ENCODE data around the gene PTGDS.

Gene PTGDS

DNA sequence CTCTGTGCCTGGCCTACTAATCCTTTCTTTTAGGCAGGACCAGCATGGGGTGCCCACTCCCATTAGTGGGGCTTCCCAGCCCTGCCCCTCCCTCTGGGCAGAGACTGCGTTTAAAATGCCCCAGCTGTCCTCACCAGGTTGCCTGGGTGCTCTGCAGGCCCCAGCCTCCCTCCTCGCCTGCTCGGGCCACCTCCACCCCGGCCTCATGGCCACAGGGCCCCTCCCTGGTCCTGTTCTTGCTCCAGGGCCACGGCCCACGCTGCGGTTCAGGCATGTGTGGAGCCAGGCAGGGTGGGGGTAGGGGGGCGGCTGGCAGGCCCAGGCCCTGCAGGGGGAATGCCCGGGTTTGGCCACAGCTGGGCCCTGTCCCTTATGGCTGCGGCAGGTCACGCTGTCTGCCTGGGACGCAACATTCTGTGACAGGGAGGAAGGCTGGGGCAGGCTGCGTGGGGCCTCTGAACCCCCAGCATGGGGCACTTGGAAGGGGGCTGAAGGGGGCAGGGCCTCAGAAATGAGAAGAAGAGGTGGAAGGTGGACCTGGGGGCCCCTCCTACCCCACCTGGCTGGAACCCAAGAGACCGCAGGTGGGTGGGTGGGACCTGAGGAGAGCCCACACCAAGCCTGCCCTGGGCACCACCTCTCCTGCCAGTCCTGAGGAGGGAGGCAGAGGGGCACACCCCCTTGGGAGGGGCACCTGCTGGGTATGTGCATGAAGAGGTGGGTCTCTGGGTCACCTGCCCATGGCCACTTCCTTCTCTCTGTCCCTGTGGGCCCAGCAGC, 25.6 kb upstream of the PTGDS start, which contains the start of gene LCN12:
TSS of gene LCN12 (plus strand) at position 733 of the 780 bp plus-strand sequence. CDS start 55 bp downstream, outside the sequence.
- H3K4me1 Mint-ChIP-seq (ENCODE audit: low read depth): peaks cover 3% of the 10 kb centered on the region
- H3K27ac Mint-ChIP-seq: no peak within 1 kb of the TSS
- H3K27me3 Mint-ChIP-seq: no peaks in the 10 kb centered on the region
- H3K36me3 Mint-ChIP-seq (ENCODE audit: low read depth): no peaks in the 10 kb centered on the region
- H3K9me3 Mint-ChIP-seq: peaks cover 7% of the 10 kb centered on the region
- H3K4me3 Mint-ChIP-seq: no peak within 1 kb of the TSS

DNA sequence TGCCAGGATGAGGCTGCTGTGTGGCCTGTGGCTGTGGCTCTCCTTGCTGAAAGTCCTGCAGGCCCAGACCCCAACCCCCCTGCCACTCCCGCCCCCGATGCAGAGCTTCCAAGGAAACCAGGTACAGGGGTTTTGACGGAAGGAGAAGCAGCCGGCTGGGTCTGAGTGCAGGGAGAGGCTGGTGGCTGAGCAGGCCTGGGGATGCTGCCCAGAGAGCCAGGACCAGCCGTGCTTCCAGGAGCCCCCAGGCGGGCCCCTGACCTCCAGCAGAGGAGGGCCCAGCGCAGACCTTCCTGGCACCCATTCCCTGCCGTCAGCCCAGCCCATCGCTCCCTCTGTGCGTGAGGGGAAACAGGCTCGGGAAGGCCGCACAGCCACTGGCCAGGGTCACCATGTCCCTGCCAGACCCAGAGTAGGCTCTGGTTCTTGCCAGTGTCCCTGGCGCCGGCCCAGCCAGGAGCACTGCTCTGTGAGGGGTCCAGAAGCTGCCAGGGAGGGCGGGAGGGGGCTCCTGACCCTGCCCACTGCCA, 24.9 kb upstream of the PTGDS start:
- H3K27me3 Mint-ChIP-seq: no peaks in the 10 kb centered on the region
- no peak overlapping the region for H3K27ac Mint-ChIP-seq
- no peak overlapping the region for H3K4me3 Mint-ChIP-seq
- peaks cover 8% of the 10 kb centered on the region for H3K9me3 Mint-ChIP-seq
- H3K4me1 Mint-ChIP-seq (ENCODE audit: low read depth): peaks cover 3% of the 10 kb centered on the region
- H3K36me3 Mint-ChIP-seq (ENCODE audit: low read depth): no peaks in the 10 kb centered on the region

DNA sequence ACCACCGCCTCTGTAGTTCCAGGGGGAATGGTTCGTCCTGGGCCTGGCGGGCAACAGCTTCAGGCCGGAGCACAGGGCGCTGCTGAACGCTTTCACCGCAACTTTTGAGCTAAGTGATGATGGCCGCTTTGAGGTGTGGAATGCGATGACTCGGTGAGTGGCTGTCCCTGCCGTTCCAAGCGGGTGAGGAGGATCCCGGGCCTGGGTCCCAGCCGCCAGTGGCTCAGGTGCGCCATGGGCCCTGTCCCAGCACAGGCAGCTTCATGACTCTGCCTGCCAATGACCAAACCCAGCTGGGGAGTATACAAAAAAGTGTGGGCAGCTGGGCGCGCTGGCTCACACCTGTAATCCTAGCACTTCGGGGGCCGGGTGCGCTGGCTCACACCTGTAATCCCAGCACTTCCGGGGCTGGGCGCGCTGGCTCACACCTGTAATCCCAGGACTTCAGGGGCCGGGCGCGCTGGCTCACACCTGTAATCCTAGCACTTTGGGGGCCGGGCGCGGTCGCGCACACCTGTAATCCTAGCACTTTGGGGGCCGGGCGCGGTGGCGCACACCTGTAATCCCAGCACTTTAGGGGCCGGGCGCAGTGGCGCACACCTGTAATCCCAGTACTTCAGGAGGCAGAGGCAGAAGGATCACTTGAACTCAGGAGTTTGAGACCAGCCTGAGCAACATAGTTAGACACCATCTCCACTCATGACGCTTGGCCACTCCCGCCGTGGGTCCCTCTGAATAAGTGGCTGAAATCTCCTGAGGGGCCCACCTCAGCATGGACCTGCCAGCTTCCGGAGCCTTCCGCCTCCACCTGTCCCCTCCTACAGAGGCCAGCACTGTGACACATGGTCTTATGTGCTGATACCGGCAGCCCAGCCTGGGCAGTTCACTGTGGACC, 24.2 kb upstream of the PTGDS start:
- H3K27me3 Mint-ChIP-seq: no peaks in the 10 kb centered on the region
- peaks cover 3% of the 10 kb centered on the region for H3K4me1 Mint-ChIP-seq (ENCODE audit: low read depth)
- peaks cover 8% of the 10 kb centered on the region for H3K9me3 Mint-ChIP-seq
- H3K4me3 Mint-ChIP-seq: no peak overlapping the region
- no peak overlapping the region for H3K27ac Mint-ChIP-seq
- H3K36me3 Mint-ChIP-seq (ENCODE audit: low read depth): no peaks in the 10 kb centered on the region

DNA sequence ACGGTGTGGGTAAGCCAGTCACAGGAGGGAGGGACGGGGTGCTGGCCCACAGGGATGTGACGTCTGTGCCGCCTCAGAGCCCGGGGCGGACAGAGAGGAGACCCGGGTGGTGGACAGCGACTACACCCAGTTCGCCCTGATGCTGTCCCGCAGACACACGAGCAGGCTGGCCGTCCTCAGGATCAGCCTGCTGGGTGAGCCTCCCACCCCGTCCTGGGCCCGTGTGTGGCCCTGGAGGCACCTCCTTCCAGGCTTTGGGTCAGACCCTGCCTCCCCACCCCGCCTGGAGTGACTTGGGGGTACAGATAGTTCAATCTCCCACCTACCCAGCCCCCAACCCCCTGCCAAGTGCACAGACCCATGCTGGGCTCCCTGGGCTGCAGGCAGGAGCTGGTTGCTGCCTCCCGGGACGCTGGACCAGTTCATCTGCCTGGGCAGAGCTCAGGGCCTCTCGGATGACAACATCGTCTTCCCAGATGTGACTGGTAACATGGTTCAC, 23.5 kb upstream of the PTGDS start:
- Mint-ChIP-seq H3K4me1 (ENCODE audit: low read depth) (peaks cover 3% of the 10 kb centered on the region), H3K36me3 (ENCODE audit: low read depth) (no peaks in the 10 kb centered on the region), H3K4me3 (no peak overlapping the region), H3K9me3 (peaks cover 8% of the 10 kb centered on the region), H3K27me3 (no peaks in the 10 kb centered on the region), H3K27ac (no peak overlapping the region)

DNA sequence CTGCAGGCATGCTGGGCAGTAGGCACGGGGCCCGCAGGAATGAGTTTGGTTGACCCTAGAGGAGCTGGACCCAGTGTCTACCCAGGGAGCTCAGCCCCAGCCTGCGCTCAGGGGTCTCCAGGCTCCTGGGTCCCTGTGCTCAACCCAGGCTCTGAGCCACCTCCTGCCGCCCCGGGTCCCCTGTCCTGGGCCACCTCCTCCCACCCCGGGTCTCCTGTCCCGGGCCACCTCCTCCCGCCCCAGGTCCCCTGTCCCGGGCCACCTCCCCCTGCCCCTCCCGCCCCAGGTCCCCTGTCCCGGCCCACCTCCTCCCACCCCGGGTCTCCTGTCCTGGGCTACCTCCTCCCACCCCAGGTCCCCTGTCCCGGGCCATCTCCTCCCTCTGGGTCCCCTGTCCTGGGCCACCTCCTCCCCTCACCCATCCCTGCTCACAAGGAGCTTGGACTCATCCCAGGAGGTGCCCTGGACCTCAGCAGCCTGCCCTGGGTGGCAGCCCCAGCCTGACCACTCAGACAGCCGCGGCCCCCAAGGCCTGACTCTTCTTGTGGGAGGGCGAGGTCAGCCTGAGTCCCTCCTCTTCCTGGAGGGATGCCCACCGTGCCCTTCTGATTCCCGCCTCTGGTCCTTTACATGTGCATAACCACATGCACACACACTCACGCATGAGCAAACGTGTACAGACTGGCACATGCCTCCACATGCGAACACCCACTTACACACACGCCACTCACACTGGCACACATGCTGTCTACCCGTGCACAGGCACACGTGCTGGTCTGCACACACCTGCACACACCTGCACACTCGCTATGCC, 22.8 kb upstream of the PTGDS start:
- Mint-ChIP-seq H3K4me3 (no peak overlapping the region), H3K27me3 (no peaks in the 10 kb centered on the region), H3K36me3 (ENCODE audit: low read depth) (no peaks in the 10 kb centered on the region), H3K9me3 (peaks cover 8% of the 10 kb centered on the region), H3K4me1 (ENCODE audit: low read depth) (peaks cover 3% of the 10 kb centered on the region), H3K27ac (no peak overlapping the region)

DNA sequence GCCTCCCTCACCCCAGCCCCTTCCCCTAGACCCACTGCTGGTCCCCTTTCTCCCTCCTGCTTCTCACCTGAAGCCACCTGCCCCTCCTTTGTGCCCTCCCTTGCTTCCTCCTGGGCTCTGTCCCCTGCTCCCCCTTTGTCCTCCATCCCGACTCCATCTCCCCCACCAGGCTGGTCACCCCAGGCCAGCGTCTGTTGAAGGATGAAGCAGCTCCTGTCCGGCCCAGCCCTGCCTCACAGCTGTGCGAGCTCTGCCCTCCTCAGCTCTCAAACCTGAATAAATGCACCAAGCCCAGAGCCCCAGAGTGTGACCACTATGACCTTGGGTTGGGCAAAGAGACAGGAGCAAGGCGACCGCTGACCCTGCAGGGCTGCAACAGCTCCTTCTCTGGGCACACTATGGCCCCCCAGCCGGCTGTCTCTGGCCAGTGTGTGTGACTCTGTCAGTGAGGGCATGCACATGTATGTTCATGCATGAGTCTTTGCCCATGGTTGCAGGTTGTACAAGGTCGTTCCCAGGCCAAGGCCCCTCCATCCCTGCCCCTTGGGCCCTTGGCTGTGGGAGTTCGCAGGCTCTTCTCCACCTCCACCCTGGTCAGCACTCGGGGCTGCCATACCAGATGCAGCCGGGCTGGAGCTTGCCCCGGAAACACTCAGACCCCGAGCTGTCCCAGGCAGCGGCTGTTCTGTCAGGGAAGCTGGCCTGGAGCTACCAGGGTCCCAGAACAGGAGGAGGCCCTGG, 21.9 kb upstream of the PTGDS start:
- Mint-ChIP-seq H3K9me3 (peaks cover 8% of the 10 kb centered on the region), H3K36me3 (ENCODE audit: low read depth) (no peaks in the 10 kb centered on the region), H3K4me3 (no peak overlapping the region), H3K27ac (no peak overlapping the region), H3K4me1 (ENCODE audit: low read depth) (peaks cover 5% of the 10 kb centered on the region), H3K27me3 (no peaks in the 10 kb centered on the region)

DNA sequence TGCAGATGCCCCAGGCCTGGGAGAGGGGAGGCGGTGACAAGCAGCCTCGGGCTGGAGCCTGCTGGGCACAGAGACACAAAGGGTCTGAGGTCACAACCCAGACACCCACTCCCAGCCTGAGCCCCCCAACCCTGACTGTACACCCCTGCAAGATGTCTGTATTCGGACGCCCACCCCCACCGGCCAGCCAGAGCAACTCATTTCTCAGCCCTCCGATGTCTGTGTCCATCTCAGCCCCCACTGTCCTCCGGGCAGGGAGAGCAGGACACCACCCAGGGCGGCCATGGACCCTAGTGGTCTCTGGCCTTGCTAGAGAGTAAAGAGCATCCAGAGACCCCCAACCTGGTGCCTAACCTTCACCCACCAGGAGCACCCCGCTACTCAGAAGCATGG, 21.4 kb upstream of the PTGDS start:
- peaks cover 7% of the 10 kb centered on the region for H3K4me1 Mint-ChIP-seq (ENCODE audit: low read depth)
- H3K36me3 Mint-ChIP-seq (ENCODE audit: low read depth): no peaks in the 10 kb centered on the region
- H3K4me3 Mint-ChIP-seq: no peak overlapping the region
- H3K27me3 Mint-ChIP-seq: no peaks in the 10 kb centered on the region
- no peak overlapping the region for H3K27ac Mint-ChIP-seq
- H3K9me3 Mint-ChIP-seq: peaks cover 8% of the 10 kb centered on the region

DNA sequence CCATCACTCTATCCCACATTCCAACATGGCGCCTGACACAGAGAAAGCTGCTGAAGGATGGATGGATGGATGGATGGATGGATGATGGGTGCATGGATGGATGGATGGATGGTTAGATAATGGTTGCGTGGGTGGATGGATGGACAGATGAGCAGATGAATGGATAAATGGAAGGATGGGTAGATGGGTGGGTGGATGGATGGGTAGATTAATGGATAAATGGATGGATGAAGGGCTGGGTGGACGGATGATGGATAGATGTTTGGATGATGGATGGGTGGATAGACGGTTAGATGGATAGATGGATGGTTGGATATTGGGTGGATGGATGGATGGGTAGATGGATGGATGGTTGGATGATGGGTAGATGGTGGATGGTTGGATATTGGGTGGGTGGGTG, 20.7 kb upstream of the PTGDS start:
- H3K4me3 Mint-ChIP-seq: no peak overlapping the region

DNA sequence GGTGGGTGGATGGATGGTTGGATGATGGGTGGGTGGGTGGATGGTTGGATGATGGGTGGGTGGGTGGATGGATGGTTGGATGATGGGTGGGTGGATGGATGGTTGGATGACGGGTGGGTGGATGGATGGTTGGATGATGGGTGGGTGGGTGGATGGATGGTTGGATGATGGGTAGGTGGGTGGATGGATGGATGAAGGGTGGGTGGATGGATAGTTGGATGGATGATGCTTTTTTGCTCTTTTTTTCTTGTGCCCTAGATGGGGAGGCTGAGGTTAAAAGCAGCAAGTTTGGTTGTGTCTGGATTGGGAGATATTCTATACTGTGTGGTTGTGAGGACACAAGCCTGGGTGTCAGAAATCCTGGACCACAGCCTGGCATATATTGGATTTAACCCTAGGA, 19.8 kb upstream of the PTGDS start:
- no peak overlapping the region for H3K4me3 Mint-ChIP-seq
- H3K9me3 Mint-ChIP-seq: peaks cover 8% of the 10 kb centered on the region
- H3K36me3 Mint-ChIP-seq (ENCODE audit: low read depth): no peaks in the 10 kb centered on the region
- peaks cover 7% of the 10 kb centered on the region for H3K4me1 Mint-ChIP-seq (ENCODE audit: low read depth)
- H3K27ac Mint-ChIP-seq: no peak overlapping the region
- no peaks in the 10 kb centered on the region for H3K27me3 Mint-ChIP-seq

More for the DNA sequence above, 20.7 kb upstream of the PTGDS start:
- H3K27me3 Mint-ChIP-seq: no peaks in the 10 kb centered on the region
- peaks cover 7% of the 10 kb centered on the region for H3K4me1 Mint-ChIP-seq (ENCODE audit: low read depth)
- peaks cover 8% of the 10 kb centered on the region for H3K9me3 Mint-ChIP-seq
- H3K36me3 Mint-ChIP-seq (ENCODE audit: low read depth): no peaks in the 10 kb centered on the region
- H3K27ac Mint-ChIP-seq: no peak overlapping the region

DNA sequence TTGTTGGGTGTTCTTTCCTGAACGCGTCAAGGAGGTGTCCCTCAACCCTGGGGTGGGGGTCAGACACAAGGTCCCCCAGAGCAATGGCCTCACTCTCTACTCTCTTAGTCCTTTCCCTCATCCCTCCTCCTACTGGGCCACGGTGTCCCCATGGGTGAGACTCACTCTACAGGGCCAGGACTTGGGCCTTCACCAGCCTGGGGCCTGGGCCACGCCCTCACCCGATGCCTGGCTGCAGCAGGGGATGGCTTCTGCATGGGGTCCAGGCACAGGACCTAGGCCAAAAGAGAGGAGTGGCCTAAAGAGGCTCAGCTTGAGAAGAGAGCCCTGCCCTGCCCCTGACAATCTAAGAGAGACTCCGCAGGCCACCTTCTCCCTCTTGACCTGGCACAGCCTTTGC, 19.4 kb upstream of the PTGDS start:
- Mint-ChIP-seq H3K9me3 (peaks cover 8% of the 10 kb centered on the region), H3K27me3 (no peaks in the 10 kb centered on the region), H3K4me1 (ENCODE audit: low read depth) (peaks cover 9% of the 10 kb centered on the region), H3K27ac (no peak overlapping the region), H3K36me3 (ENCODE audit: low read depth) (no peaks in the 10 kb centered on the region), H3K4me3 (no peak overlapping the region)

DNA sequence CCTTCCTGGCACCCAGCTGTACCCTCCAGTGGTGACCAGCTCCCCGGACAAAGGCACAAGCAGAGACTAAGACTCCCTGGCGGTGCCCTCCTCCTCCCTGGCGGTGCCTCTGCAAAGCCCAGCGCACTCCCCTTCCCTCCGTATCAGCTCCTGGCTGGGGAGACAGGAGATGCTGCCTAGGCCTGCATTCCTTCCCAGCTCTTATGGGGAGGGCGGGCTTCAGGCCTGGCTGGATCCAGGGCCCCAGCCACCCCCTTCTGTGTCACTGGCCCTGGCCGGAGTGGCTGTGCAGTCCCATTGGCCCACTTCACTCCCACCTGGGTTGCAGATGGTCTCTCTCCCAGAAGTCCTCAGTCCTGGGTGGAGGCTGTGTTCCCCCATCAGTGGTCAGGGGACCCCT, 18.8 kb upstream of the PTGDS start:
- peaks cover 8% of the 10 kb centered on the region for H3K9me3 Mint-ChIP-seq
- H3K4me3 Mint-ChIP-seq: no peak overlapping the region
- H3K27ac Mint-ChIP-seq: no peak overlapping the region
- H3K4me1 Mint-ChIP-seq (ENCODE audit: low read depth): peaks cover 13% of the 10 kb centered on the region
- H3K27me3 Mint-ChIP-seq: no peaks in the 10 kb centered on the region
- no peaks in the 10 kb centered on the region for H3K36me3 Mint-ChIP-seq (ENCODE audit: low read depth)

DNA sequence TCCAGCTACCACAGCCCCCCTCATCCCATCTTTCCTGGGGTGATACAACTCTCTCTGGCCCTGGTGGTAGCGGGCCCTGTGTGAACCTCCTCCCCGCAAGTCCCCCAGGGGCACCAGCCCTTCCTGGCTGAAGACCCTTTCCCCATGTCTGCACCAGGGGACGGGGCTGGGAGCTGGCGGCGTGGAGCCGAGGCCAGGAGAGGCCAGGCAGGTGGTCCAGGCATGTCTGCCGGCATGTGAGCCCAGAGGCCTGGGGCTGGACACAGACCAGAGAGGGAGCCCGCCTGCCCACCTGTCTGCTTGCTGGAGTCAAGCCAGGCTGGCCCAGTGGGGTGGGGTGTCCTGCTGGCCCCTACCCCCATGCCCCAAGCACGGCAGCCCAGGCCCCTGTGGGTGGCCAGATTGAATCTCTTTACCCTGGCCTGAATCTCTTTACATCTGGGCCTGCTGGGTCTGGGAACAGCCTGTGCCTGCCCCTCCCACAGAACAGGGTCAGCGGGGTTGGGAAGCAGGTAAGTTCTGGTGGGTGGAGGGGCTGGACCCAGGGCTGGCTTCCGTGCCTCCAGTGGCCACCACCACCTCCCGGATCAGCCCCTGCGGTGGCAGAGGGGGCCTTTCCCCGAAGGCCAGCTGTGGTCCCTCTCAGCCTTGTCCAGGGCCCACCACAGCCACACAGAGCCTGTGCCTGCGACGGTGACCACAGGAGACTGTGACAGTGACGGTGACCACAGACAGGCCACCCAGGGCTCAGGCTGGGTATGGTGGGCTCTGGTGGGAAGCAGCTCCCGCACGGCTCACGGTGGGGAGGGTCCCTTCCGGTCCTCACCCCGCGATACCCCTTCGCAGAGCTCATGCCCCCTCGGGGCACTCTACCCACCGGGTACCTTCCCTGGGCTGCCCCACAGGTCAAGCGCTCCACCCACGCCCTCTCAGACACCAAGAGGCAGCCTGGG, 18.1 kb upstream of the PTGDS start:
- H3K4me1 Mint-ChIP-seq (ENCODE audit: low read depth): peaks cover 13% of the 10 kb centered on the region
- H3K27ac Mint-ChIP-seq: no peak overlapping the region
- H3K36me3 Mint-ChIP-seq (ENCODE audit: low read depth): no peaks in the 10 kb centered on the region
- H3K4me3 Mint-ChIP-seq: no peak overlapping the region
- no peaks in the 10 kb centered on the region for H3K27me3 Mint-ChIP-seq
- H3K9me3 Mint-ChIP-seq: peaks cover 8% of the 10 kb centered on the region
